Measurements from ENCODE around the gene TDP1.
"Not testable (repeated sequence)": the region's sequence is repeated elsewhere in the genome, so short reads cannot be mapped to it uniquely, and the experiment has no call there.

Gene TDP1

GRCh38 chr14:90042496-90043252, 86.9 kb downstream of the TDP1 start:
- in situ Hi-C loops (cut with MboI; ENCODE audit: low sequenced_read_pairs): no loop called here

DNA sequence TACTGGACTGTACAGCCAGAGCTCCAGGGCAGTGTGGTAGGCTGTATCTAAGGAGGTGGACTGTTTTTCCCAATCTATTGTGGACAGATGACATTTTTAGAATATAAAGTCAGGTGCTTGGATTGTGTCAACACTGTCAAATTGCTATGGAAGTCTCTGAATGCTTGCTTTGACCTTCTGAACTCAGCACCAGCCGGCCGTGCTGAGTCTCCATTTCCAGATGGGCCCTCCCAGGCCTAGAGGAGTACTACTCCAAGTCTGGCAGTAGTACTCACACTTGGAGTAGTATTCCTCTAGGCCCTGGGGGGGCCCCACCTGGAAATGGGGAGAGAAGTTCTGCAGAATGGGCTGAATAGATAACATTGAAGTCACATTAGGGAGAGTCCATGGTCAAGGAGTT, 89.9 kb downstream of the TDP1 start:
- in situ Hi-C loops (cut with MboI; ENCODE audit: low sequenced_read_pairs): no loop called here

DNA sequence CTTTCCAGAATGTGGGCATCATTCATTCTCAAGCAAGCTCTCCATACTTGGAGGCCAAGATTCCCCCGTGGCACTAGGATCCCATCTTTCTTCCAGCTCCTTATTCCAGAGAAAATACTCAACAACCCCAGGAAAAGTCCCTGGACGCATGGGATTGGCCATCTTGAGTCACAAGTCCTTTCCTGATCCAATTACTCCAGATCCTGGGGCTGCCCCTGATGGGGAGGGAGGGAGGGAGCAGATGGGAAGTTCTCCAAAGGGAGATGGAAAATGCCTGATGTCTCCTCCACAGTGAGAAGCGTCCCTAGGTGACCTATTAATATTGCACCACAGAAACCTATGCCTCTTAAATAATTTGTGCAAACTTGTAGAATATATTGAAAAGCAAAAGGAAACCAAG, 93.7 kb downstream of the TDP1 start:
- in situ Hi-C loops (cut with MboI; ENCODE audit: low sequenced_read_pairs): no loop called here

DNA sequence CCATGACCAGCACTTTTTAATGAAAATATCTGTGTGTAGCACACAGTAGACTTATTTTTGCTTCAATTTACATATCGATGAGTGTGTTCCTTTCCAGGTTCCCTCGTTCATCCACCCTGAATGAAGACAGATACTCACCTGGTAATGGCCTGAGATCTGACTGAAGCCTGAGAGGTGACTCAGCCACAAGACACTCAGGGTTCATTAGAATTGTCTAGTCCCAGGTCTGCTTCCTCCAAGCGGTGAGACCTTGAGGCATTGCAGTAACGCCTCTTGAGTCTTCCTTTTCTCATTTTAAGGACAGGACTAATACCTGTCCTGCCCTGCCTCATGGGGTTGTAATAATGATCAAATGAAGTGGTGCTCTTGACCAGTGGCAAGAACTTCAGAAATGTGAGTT, 94.5 kb downstream of the TDP1 start:
- in situ Hi-C loops (cut with MboI; ENCODE audit: low sequenced_read_pairs): no loop called here

DNA sequence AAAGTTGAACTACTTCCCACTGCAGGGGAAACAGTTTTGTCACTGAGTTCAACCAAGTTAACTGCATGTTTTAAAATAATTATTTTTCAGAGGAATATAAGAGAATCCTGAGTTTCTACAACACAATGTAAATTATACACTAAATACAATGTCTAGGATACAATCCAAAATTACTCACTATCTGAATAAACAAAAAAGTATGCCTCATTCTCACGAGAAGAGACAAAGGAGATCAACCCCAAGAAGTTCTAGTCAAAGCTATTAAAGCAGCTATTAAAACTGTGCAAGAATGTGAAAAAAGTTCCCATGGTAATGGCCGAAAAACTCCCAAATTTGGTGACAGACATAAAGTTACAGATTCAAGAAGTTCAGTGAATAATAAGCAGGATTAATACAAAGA, 97.3 kb downstream of the TDP1 start:
- in situ Hi-C loops (cut with MboI; ENCODE audit: low sequenced_read_pairs): no loop called here

DNA sequence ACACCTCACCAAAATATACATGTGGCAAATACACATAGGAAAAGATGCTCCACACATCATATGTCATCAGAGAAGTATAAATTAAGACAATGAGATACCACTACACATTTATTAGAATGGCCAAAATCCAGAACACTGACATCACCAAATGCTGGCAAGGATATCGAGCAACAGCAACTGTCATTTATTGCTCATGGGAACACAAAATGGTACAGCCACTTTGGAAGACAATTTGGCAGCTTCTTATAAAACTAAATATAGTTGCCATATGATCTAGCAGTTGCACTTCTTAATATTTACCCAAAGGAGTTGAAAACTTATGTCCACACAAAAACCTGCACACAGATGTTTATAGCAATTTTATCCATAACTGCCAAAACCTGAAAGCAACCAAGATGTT, 99.1 kb downstream of the TDP1 start:
- in situ Hi-C loops (cut with MboI; ENCODE audit: low sequenced_read_pairs): no loop called here

DNA sequence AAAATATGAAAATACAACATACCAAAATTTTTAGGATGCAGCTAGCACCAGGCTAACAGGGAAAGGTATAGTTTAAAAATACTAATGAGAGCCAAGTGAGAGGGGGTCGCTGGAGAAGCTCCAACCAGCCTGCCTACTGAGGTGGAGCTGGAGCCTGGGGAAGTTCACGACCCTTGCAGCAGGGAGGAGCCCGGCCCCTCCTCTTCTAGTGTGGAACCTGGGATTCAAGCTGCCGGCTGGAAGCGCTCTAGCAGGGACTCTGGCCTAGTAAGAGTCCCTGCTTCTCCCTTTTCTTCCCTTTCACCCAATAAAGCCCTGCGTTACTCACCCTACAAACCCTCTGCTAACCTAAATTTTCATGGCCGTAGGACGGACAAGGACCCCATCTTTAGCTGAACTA, 101.1 kb downstream of the TDP1 start:
- in situ Hi-C loops (cut with MboI; ENCODE audit: low sequenced_read_pairs): no loop called here

DNA sequence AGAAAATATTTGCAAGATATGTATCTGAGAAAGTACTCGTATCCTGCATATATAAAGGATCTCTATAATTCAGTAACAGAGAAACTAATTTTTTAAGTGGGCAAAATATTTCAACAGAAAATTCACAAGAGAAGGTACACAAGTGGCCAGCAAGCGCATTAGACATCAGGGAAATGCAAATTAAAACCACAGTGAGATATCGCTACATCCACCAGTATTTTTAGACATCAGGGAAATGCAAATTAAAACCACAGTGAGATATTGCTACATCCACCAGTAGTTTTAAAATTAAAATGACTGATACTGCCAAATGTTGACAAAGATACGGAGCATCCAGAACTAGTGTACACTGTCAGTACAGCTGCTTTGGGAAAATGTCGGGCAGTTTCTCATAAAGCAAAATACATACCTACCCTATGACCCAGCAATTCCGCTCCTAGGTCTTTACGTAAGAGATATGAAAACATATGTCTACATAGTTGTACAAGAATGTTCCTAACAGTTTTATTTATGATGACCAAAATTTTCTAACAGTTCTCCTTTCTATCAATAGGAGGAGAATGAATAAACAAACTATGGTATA, 103.2 kb downstream of the TDP1 start:
- in situ Hi-C loops (cut with MboI; ENCODE audit: low sequenced_read_pairs): no loop called here

GRCh38 chr14:90060312-90060964, 104.7 kb downstream of the TDP1 start:
- in situ Hi-C loops (cut with MboI; ENCODE audit: low sequenced_read_pairs): no loop called here

DNA sequence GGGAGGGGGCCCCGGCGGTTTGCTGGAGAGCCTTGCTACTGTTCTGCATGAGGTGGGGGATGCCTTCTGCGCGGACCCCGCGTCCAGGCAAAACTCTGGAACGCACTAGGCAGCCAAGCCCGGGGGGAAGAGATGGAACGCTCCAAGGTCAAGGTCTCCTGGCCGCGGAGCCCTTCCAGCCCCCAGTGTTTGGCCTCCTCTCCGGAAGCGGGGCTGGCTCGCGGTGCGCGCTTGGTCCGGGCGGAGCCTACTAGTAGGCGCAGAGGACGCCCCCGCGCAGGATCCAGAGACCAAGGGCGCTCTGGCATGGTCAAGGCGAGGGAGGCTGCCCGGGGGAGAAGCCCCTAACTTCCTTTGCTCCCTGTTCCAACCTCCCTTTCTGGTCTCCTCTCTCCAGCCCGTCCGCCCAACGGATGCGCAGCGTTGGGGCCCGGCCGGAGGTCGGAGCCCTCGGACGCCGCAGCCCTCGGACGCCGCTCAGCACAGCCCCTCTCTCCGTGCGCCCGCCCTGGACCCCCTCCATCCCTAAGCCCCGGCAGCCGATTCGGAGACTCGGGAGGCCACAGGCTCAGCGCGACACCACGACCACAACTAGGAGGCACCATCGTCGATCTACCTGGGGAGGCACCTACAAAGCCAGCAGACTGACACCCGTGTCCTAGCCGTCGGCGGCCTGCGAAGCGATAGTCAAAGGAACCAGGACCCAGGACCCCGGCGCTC, 105.4 kb downstream of the TDP1 start:
- in situ Hi-C loops (cut with MboI; ENCODE audit: low sequenced_read_pairs): no loop called here

- in situ Hi-C loops (cut with MboI; ENCODE audit: low sequenced_read_pairs): no loop called here
Measured at GRCh38 chr14:90061685-90062126, 106.0 kb downstream of the TDP1 start, which contains the start of gene KCNK13. Gene KCNK13, plus strand, starts transcription at chr14:90061994. Its CDS starts 212 bp downstream, at chr14:90062206.

GRCh38 chr14:90062127-90062794, 106.5 kb downstream of the TDP1 start:
- in situ Hi-C loops (cut with MboI; ENCODE audit: low sequenced_read_pairs): no loop called here

- in situ Hi-C loops (cut with MboI; ENCODE audit: low sequenced_read_pairs): no loop called here
Measured at GRCh38 chr14:90062822-90063539, 107.3 kb downstream of the TDP1 start.

- in situ Hi-C loops (cut with MboI; ENCODE audit: low sequenced_read_pairs): no loop called here
Measured at GRCh38 chr14:90072350-90072749, 116.6 kb downstream of the TDP1 start.

GRCh38 chr14:90079576-90079975, 123.8 kb downstream of the TDP1 start:
- in situ Hi-C loops (cut with MboI; ENCODE audit: low sequenced_read_pairs): no loop called here

DNA sequence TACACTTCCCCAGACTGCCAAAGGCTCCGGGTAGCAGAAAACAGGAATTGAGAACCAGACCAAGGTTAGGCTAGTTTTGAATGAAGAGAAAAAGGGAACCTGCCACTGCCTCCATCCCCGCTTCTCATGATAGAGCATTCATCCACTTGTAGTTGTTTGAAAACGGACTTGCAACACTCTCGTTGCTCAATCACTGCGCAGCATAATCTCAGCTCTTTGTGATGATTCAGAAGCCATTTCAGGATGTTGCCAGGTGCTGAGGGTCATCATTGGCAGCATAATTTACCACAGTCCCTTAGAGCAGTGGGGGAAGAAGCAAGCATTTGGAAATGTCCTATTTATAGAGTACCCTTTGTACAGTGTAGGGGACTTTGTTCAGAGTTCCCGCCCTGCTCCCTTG, 131.7 kb downstream of the TDP1 start:
- in situ Hi-C loops (cut with MboI; ENCODE audit: low sequenced_read_pairs): no loop called here

- in situ Hi-C loops (cut with MboI; ENCODE audit: low sequenced_read_pairs): no loop called here
Measured at GRCh38 chr14:90088176-90088575, 132.4 kb downstream of the TDP1 start.

- in situ Hi-C loops (cut with MboI; ENCODE audit: low sequenced_read_pairs): not testable (repeated sequence)
Measured at GRCh38 chr14:90089486-90089885, 133.8 kb downstream of the TDP1 start.

DNA sequence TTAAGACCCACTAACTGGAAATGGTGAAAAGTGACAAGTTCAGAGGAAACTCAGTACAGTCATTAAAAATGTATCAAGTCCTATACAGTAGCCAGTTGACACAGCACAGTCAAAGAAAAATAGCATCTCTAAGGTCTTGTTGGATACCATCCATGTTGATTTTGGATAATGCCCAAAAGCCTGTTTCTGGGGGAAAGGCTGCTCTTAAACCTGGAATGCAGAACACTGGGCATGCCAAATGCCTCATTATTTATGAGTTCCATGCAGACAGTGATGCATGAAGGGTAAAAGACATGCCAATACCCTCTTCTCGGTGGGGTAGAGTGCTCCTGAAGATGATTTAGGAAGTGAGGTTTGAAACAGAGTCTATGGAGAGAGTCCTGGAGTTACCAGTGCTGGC, 135.7 kb downstream of the TDP1 start:
- in situ Hi-C loops (cut with MboI; ENCODE audit: low sequenced_read_pairs): no loop called here

DNA sequence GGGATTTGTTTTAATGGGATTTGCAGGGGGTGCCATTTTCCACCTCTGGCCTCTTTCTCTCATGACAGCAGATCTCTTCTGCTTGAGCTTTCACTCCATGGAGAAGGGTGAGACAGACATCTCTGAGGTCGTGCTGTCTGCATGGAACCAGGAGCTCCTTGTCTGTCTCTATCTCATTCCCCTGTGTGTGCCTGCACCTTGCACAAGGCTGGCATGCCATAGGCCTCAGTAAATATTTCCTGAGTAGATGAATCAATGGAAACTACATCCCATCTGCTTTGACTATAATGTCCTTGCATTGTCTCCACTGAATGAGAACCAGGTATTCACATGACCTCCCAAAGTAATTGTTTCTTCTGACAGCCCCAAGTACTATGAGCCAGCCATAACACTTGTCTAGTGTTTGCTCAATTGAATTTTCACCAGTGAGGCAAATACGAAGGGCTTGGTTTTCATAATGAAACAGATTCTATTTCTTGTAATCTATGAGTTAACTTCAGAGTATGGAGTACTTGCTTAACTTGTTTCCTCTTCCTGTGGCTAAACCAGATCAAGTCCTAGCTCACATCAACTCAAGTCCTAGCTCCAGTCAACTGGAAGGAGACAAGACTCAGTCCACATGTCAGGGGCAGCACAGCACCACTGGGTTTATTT, 138.3 kb downstream of the TDP1 start:
- in situ Hi-C loops (cut with MboI; ENCODE audit: low sequenced_read_pairs): no loop called here

Measured in hTERT RPE-1 (cell line).